Stimulated activated CD4-positive, alpha-beta T cell treated with anti-CD3 and anti-CD28 coated beads, Interleukin-2, amount 100 ng/mL, for 4 hours (primary cell): Measurements from ENCODE around the gene TMEM263.
"Not testable (repeated sequence)": the region's sequence is repeated elsewhere in the genome, so short reads cannot be mapped to it uniquely, and the experiment has no call there.

Source experiments
- DNase-seq: peaks from one replicate; pipeline ENCODE4 v3.0.0-alpha.2; 2020; ENCODE audit warnings: low read depth

TMEM263 gene

GRCh38 chr12:106955377-106956047 is at the start of gene TMEM263:
TMEM263 (plus strand) TSS chr12:106955907; CDS start chr12:106967117, 11,210 bp downstream.
- peak; percentile 90 for DNase-seq

DNA sequence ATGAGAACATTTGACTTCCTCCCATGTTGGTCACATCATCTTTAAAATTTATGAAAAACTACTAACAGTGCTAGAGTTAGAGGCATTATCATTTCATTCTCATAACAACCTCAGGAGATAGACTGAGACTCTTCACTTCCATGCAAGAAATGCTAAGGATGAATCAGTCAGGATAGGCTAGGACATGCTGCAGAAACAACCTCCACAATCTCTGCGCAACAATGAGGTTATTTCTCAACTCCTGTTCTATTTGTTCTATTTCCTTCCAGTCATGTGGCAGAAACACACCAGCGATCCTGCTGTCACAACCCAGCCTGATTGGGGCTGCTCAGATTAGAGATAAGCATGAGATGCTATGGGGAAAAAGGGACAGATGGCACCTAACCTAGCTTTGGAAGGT is 49.0 kb upstream of the TMEM263 start:
- no peak for DNase-seq

- DNase-seq = no peak
Observed at GRCh38 chr12:106907411-106907810, 48.3 kb upstream of the TMEM263 start.

GRCh38 chr12:106907846-106908245 is 47.9 kb upstream of the TMEM263 start:
- DNase-seq = no peak

- DNase-seq = no peak
Observed at GRCh38 chr12:106908561-106908960, 47.1 kb upstream of the TMEM263 start.

DNA sequence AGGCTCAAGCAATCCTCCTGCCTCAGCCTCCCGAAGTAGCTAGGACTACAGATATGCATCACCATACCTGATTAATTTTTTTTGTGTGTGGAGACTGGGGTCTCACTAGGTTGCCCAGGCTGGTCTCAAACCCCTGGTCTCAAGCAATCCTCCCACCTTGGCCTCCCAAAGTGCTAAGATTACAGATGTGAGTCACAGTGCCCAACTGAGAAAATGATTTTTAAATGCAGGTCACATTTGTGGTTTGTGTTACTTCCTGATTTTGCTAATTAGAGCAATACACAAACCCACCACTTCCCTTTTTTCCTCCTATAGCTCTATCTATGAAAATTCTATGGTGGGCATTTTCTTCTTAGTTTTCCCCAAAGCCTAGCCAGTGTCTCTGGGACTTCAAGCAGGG is 45.5 kb upstream of the TMEM263 start:
- no peak for DNase-seq

GRCh38 chr12:106911581-106911980 is 44.1 kb upstream of the TMEM263 start:
- no peak for DNase-seq

- DNase-seq = no peak
Observed at GRCh38 chr12:106913456-106913855, 42.3 kb upstream of the TMEM263 start.

DNA sequence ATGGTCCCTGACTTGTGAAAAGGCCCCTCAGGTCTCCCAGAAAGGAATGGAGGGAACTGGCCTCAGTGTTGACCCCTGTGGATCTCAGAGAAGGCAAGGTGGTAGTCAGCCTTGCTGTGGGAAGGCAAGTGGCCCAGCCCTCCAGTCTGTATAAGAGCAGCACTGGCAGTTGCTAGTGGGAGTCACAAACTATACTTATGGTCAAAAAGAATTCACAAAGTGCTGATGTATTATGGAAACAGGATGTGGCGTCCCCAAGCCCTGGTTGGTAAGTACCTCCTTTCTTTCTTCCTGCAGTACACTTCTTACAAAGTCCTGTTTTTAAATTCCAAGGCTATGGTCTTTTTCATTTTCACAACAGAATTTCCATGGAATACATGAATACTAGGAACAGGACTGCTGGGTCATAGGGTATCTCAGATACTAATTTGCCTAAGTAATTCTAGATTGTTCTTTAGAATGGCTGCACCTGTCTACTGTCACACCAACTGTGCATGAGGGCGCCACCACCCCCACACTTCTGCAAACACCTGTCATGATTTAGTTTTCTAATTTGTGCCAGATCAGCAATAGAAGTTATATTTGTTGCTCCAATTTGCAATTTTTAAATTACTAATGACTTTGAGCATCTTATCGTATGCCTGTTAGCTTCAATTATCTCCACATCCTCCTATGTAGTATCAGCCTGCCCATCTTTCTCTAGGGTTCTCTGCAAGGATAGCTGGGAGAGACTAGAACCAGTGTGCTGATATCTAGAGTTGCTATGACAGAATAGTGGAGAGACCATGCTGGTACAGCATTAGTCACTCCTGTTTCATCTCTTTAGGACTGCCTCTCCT is 40.7 kb upstream of the TMEM263 start:
- DNase-seq = no peak

GRCh38 chr12:106915635-106916026 is 40.1 kb upstream of the TMEM263 start:
- no peak for DNase-seq

GRCh38 chr12:106917503-106917902 is 38.2 kb upstream of the TMEM263 start:
- no peak for DNase-seq

DNA sequence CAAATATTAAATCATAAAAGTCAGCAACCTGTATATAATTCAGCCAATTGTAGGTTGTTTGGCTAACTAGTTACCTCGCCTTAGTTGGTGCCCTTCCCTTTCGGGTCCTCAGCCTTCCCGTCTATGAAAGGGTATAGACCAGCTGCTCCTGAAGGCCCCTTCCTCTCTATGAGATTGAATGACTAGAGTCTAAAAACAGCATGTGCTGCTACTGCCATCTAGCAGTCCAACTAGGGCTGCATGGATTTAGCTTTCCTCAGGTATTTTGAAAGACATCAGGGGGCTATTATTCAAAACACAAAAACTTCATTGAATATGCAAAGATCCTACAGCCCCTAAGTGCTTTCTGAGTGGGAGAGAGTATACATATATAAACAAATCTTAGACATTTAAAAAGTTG is 37.0 kb upstream of the TMEM263 start:
- DNase-seq = no peak

GRCh38 chr12:106919910-106920544 is 35.7 kb upstream of the TMEM263 start:
- no peak for DNase-seq

GRCh38 chr12:106921976-106922375 is 33.7 kb upstream of the TMEM263 start:
- not testable (repeated sequence) for DNase-seq

- DNase-seq = not testable (repeated sequence)
Observed at GRCh38 chr12:106923594-106923993, 32.1 kb upstream of the TMEM263 start.

DNA sequence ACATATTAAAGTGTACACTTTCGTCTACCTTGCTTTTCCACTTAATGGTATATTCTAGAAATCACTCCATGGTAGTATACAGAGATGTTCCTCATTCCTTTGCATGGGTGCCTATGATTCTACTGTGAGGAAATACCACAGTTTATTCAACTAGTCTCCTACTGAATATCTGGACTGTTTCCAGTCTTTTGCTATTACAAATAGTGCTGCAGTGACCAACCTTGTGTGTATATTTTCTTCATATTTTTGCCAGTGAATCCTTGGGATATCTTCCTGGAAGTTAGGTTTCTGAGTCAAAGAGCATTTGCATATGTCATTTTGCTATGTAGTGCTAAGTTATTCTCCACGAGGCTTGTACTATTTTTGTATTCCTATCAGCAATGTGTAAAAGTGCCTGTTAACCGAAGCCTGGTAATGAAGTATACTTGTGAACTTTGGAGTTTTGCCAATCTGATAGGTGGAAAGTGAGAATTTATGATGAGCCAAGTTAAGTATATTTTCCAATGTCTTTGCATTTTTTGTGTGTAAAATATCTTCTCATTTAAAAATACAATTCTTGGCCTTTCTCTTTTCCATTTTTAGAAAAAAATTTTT is 31.3 kb upstream of the TMEM263 start:
- no peak for DNase-seq

GRCh38 chr12:106926657-106927056 is 29.1 kb upstream of the TMEM263 start:
- DNase-seq = no peak

GRCh38 chr12:106934277-106934676 is 21.4 kb upstream of the TMEM263 start:
- DNase-seq = no peak

DNA sequence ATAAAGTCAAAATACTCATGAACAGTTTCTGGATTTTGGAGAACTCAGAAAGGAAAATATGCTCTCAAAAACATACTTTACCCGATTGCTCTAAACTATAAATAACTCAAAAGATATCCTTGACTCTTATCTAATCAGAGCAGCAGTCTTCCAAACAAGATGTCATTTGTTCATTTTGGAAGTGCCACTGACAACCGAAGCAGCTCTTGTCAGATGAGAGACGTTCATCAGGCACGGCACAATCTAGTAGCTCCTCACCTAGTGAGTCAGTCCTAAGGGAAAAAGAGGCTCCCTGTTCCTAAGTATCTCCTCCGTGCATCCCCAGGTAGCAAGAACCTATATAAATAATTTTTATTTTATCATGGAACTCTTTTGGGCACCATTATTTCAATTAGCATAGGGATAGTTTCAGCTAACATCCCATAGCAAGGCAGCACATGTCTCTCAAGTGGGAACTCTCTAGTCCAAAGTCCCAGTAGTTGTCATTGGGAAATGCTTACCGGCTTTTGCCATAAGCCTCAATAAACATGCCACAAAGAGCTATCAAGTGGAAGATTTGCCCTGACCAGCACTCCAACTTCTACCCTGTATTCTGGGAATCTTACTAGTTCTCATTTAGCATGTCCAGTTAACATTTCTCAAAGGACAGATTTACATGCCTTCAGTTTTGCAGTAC is 14.1 kb upstream of the TMEM263 start:
- DNase-seq = no peak

- no peak for DNase-seq
Observed at GRCh38 chr12:106942775-106943174, 12.9 kb upstream of the TMEM263 start.

GRCh38 chr12:106945261-106945851 is 10.4 kb upstream of the TMEM263 start:
- DNase-seq = no peak

GRCh38 chr12:106947461-106947860 is 8.2 kb upstream of the TMEM263 start:
- no peak for DNase-seq
